HEK293 (cell line): ENCODE results near the gene FERD3L.

Experiments used
- CTCF ChIA-PET: fragments of 350-600 bp; formaldehyde crosslinking; extraction: SDS; loops from one replicate; lab custom pipeline; 2021; ENCODE audit warnings: antibody characterized with exemption; lab: Yijun Ruan, JAX
- POLR2A ChIA-PET: fragments of 300-600 bp; formaldehyde crosslinking; extraction: SDS; loops from one replicate; lab custom pipeline; 2020; ENCODE audit warnings: antibody characterized with exemption, inconsistent platforms; lab: Yijun Ruan, JAX
- H3K27ac ChIP-seq: fragments of 200-500 bp; sonication (Bioruptor generic); 2 replicates; pipeline ENCODE4 v1.5.1; 2014; ENCODE audit warnings: low read depth, low read length, control low read depth, inconsistent platforms; ENCODE audit errors: extremely low read depth
- H3K36me3 ChIP-seq, 2 experiments: fragments of 200-500 bp in 1 of 2; sonication (Bioruptor generic) in 1 of 2; 1 replicate in 1 of 2; 2 replicates in 1 of 2; pipeline ENCODE4 v1.5.1; 2014 to 2017; ENCODE audit warnings: inconsistent platforms in 2 of 2, low read length in 2 of 2; ENCODE audit not compliant: control insufficient read depth in 2 of 2, insufficient read depth in 1 of 2
- H3K4me1 ChIP-seq: fragments of 200-500 bp; sonication (Bioruptor generic); 2 replicates; pipeline ENCODE4 v1.5.1; 2014; ENCODE audit warnings: mild to moderate bottlenecking, low read length, inconsistent platforms; ENCODE audit not compliant: control insufficient read depth, insufficient read depth
- H3K4me3 ChIP-seq: 2 replicates; pipeline ENCODE4 v1.5.1; 2011; ENCODE audit warnings: low read depth, mild to moderate bottlenecking, control low read depth, low read length, moderate library complexity
- H3K9me3 ChIP-seq: fragments of 200-500 bp; sonication (Bioruptor generic); 2 replicates; pipeline ENCODE4 v1.5.1; 2014; ENCODE audit warnings: low read depth, low read length, inconsistent platforms; ENCODE audit not compliant: control insufficient read depth, insufficient read depth
- ZBTB20 ChIP-seq: fragments of 450-650 bp; formaldehyde crosslinking; IDR thresholded peaks from 2 replicates; pipeline ENCODE4 v1.5.1; 2016; ENCODE audit warnings: missing biosample characterization, missing genetic modification characterization
- ZNF132 ChIP-seq: fragments of 450-650 bp; formaldehyde crosslinking; IDR thresholded peaks from 2 replicates; pipeline ENCODE4 v1.5.1; 2017; ENCODE audit warnings: missing biosample characterization, missing genetic modification characterization, borderline replicate concordance
- ZNF24 ChIP-seq: fragments of 450-650 bp; formaldehyde crosslinking; IDR thresholded peaks from 2 replicates; pipeline ENCODE4 v1.5.1; 2016; ENCODE audit warnings: missing biosample characterization, missing genetic modification characterization
- ZNF350 ChIP-seq: fragments of 450-650 bp; formaldehyde crosslinking; IDR thresholded peaks from 2 replicates; pipeline ENCODE4 v1.5.0; 2017; ENCODE audit warnings: missing biosample characterization, mild to moderate bottlenecking, missing genetic modification characterization
- ZNF394 ChIP-seq: fragments of 450-650 bp; formaldehyde crosslinking; IDR thresholded peaks from 2 replicates; pipeline ENCODE4 v1.5.1; 2016; ENCODE audit warnings: missing biosample characterization, missing genetic modification characterization, mild to moderate bottlenecking, moderate library complexity, borderline replicate concordance
- ZNF560 ChIP-seq: fragments of 450-650 bp; formaldehyde crosslinking; IDR thresholded peaks from 2 replicates; pipeline ENCODE4 v1.5.1; 2017; ENCODE audit warnings: missing biosample characterization, missing genetic modification characterization, borderline replicate concordance
- TF ChIP-seq, protein P1 (sequence below): fragments of 450-650 bp; formaldehyde crosslinking; IDR thresholded peaks from 2 replicates; pipeline ENCODE4 v1.5.1; 2016; ENCODE audit warnings: missing biosample characterization, missing genetic modification characterization, borderline replicate concordance
- TF ChIP-seq, protein P2 (sequence below): fragments of 450-650 bp; formaldehyde crosslinking; IDR thresholded peaks from 2 replicates; pipeline ENCODE4 v1.5.1; 2016; ENCODE audit warnings: missing biosample characterization, missing genetic modification characterization, borderline replicate concordance
- TF ChIP-seq, protein P3 (sequence below): fragments of 450-650 bp; formaldehyde crosslinking; IDR thresholded peaks from 2 replicates; pipeline ENCODE4 v1.5.1; 2016; ENCODE audit warnings: missing biosample characterization, missing genetic modification characterization
- TF ChIP-seq, protein P4 (sequence below): fragments of 450-650 bp; formaldehyde crosslinking; IDR thresholded peaks from 2 replicates; pipeline ENCODE4 v1.5.1; 2017; ENCODE audit warnings: missing biosample characterization, missing genetic modification characterization
- TF ChIP-seq, protein P5 (sequence below): fragments of 450-650 bp; formaldehyde crosslinking; IDR thresholded peaks from 2 replicates; pipeline ENCODE4 v1.5.1; 2016; ENCODE audit warnings: missing biosample characterization, missing genetic modification characterization, low read depth

The FERD3L gene

DNA sequence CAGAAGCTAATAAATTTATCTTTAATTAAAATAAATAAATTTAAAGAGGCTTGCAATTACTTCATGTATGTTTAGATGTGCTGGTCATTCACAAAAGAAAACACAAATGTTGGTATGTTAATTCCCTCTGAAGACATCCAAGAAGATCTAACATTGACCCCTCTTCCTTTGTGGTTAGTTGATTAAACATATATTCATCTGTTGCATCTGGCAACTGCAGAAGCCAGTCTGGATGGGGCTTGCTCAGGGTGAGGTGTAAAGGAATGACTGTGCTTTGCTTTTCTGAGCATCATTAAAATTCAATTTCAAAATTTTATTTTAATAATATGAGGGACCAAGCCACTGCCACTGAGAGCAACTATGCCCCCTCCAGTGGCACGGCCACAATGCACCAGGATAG lies 36.4 kb upstream of the FERD3L start (continued):
- TF ChIP-seq, protein P1, sequence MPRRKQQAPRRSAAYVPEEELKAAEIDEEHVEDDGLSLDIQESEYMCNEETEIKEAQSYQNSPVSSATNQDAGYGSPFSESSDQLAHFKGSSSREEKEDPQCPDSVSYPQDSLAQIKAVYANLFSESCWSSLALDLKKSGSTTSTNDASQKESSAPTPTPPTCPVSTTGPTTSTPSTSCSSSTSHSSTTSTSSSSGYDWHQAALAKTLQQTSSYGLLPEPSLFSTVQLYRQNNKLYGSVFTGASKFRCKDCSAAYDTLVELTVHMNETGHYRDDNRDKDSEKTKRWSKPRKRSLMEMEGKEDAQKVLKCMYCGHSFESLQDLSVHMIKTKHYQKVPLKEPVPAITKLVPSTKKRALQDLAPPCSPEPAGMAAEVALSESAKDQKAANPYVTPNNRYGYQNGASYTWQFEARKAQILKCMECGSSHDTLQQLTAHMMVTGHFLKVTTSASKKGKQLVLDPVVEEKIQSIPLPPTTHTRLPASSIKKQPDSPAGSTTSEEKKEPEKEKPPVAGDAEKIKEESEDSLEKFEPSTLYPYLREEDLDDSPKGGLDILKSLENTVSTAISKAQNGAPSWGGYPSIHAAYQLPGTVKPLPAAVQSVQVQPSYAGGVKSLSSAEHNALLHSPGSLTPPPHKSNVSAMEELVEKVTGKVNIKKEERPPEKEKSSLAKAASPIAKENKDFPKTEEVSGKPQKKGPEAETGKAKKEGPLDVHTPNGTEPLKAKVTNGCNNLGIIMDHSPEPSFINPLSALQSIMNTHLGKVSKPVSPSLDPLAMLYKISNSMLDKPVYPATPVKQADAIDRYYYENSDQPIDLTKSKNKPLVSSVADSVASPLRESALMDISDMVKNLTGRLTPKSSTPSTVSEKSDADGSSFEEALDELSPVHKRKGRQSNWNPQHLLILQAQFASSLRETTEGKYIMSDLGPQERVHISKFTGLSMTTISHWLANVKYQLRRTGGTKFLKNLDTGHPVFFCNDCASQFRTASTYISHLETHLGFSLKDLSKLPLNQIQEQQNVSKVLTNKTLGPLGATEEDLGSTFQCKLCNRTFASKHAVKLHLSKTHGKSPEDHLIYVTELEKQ (tag by site-specific recombination): no peak
- TF ChIP-seq ZNF24 (tag by site-specific recombination) (no peak), ZBTB20 (tag by site-specific recombination) (no peak), ZNF132 (tag by site-specific recombination) (no peak), ZNF350 (tag by site-specific recombination) (no peak), ZNF394 (no peak)
- TF ChIP-seq, protein P2, sequence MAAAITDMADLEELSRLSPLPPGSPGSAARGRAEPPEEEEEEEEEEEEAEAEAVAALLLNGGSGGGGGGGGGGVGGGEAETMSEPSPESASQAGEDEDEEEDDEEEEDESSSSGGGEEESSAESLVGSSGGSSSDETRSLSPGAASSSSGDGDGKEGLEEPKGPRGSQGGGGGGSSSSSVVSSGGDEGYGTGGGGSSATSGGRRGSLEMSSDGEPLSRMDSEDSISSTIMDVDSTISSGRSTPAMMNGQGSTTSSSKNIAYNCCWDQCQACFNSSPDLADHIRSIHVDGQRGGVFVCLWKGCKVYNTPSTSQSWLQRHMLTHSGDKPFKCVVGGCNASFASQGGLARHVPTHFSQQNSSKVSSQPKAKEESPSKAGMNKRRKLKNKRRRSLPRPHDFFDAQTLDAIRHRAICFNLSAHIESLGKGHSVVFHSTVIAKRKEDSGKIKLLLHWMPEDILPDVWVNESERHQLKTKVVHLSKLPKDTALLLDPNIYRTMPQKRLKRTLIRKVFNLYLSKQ (tag by site-specific recombination): no peak
- TF ChIP-seq, protein P3, sequence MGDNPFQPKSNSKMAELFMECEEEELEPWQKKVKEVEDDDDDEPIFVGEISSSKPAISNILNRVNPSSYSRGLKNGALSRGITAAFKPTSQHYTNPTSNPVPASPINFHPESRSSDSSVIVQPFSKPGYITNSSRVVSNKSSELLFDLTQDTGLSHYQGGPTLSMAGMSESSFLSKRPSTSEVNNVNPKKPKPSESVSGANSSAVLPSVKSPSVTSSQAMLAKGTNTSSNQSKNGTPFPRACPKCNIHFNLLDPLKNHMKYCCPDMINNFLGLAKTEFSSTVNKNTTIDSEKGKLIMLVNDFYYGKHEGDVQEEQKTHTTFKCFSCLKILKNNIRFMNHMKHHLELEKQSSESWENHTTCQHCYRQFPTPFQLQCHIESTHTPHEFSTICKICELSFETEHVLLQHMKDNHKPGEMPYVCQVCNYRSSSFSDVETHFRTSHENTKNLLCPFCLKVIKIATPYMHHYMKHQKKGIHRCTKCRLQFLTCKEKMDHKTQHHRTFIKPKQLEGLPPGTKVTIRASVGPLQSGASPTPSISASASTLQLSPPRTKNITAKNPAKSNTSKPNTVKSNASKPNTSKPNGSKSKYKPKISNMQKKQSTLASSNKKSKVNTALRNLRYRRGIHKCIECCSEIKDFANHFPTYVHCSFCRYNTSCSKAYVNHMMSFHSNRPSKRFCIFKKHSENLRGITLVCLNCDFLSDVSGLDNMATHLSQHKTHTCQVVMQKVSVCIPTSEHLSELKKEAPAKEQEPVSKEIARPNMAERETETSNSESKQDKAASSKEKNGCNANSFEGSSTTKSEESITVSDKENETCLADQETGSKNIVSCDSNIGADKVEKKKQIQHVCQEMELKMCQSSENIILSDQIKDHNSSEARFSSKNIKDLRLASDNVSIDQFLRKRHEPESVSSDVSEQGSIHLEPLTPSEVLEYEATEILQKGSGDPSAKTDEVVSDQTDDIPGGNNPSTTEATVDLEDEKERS: no peak
- TF ChIP-seq, protein P4, sequence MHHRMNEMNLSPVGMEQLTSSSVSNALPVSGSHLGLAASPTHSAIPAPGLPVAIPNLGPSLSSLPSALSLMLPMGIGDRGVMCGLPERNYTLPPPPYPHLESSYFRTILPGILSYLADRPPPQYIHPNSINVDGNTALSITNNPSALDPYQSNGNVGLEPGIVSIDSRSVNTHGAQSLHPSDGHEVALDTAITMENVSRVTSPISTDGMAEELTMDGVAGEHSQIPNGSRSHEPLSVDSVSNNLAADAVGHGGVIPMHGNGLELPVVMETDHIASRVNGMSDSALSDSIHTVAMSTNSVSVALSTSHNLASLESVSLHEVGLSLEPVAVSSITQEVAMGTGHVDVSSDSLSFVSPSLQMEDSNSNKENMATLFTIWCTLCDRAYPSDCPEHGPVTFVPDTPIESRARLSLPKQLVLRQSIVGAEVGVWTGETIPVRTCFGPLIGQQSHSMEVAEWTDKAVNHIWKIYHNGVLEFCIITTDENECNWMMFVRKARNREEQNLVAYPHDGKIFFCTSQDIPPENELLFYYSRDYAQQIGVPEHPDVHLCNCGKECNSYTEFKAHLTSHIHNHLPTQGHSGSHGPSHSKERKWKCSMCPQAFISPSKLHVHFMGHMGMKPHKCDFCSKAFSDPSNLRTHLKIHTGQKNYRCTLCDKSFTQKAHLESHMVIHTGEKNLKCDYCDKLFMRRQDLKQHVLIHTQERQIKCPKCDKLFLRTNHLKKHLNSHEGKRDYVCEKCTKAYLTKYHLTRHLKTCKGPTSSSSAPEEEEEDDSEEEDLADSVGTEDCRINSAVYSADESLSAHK (tag by site-specific recombination): no peak

DNA sequence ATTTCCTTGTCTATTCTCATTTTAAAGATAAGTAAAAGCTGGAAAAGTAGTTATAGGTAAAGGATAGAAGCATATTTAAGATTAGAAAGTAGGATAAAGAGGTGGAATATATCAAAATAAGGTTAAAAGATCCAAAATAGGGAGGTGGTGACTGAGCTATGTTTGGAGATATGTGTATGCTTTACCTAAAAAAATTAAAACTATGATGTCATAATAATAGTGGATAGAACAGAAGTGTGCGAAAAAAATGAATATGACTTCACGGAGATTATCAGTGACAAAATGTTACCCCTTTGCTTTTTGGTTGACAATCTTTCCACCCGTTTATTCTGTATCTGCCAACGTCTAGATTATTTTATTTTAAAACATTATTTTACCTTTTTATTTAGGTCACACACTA lies 33.4 kb upstream of the FERD3L start:
- CTCF ChIA-PET: interaction anchor here (0.6 kb wide), 1 partner anchor 576 kb away, joined by 5 read pairs; no protein-coding TSS in a partner anchor
- H3K4me1 ChIP-seq: no peaks in the 10 kb centered on the region; the same call in 1 of the 2 replicates
- no peaks in the 10 kb centered on the region; the same call in 1 of the 2 replicates for H3K9me3 ChIP-seq
- no peaks in the 10 kb centered on the region for H3K36me3 ChIP-seq
- POLR2A ChIA-PET: no interaction called here
- no peak overlapping the region for H3K4me3 ChIP-seq
- H3K27ac ChIP-seq: no peak overlapping the region
- TF ChIP-seq, protein P5, sequence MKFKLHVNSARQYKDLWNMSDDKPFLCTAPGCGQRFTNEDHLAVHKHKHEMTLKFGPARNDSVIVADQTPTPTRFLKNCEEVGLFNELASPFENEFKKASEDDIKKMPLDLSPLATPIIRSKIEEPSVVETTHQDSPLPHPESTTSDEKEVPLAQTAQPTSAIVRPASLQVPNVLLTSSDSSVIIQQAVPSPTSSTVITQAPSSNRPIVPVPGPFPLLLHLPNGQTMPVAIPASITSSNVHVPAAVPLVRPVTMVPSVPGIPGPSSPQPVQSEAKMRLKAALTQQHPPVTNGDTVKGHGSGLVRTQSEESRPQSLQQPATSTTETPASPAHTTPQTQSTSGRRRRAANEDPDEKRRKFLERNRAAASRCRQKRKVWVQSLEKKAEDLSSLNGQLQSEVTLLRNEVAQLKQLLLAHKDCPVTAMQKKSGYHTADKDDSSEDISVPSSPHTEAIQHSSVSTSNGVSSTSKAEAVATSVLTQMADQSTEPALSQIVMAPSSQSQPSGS: peak; percentile 56
- no peak for TF ChIP-seq ZNF560 (tag by site-specific recombination)
